HG03575 (cell line): ENCODE measurements around the gene CYBA.

Source experiments
- ATAC-seq: cut with Tn5 transposase; IDR thresholded peaks from one replicate; pipeline ENCODE4 v1.9.1; 2021; ENCODE audit not compliant: unreplicated experiment, insufficient number of reproducible peaks, low FRiP score; ENCODE audit errors: extremely low read depth

Gene CYBA

DNA sequence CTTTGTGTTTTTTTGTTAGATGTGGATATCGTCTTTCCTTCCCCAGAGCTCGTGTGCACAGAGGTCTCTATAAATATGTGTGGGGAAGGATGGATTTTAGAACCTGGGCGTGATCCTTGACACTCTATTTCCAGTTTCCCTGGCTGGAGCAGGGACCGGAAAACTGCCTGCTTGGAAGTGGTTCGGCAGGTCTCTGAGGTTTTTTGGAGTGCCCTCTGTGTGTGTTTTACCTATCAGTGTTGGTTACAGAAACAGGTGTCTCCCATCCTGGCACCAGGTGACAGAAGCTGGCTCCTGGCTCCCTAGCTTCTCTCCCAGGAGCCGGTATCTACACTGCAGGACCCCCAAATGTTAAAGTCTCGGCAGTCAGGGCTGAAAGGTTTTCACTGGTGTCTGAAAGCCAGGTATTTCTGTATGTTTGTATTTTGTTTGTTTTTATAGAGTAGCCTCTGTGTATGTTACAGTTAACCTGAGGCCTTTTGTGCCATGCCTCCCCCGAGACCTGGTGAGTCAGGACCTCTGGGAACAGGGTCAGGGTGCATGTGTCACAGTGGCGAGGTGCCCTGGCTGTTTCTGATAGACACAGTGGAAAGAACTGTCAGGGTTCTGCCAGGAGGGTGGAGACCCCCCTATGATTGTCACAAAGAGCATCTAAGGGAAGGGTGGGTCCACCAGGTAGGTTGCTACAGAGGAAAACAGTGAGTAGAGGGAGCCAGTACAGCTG is 49.4 kb downstream of the CYBA start:
- ATAC-seq = no peak

DNA sequence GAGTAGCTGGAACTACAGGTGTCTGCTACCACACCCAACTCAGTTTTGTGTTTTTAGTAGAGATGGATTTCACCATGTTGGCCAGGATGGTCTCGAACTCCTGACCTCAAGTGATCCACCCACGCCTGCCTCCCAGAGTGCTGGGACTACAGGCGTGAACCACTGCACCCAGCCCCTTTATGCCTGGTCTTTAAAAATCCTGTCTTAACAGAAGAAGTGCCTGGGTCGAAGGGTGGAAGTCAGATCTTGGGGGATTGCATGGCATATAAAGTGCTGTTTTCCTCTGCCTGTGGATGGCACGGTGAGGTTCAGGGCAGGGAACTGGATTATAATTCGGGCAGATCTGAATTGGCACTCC is 50.3 kb downstream of the CYBA start:
- no peak for ATAC-seq

DNA sequence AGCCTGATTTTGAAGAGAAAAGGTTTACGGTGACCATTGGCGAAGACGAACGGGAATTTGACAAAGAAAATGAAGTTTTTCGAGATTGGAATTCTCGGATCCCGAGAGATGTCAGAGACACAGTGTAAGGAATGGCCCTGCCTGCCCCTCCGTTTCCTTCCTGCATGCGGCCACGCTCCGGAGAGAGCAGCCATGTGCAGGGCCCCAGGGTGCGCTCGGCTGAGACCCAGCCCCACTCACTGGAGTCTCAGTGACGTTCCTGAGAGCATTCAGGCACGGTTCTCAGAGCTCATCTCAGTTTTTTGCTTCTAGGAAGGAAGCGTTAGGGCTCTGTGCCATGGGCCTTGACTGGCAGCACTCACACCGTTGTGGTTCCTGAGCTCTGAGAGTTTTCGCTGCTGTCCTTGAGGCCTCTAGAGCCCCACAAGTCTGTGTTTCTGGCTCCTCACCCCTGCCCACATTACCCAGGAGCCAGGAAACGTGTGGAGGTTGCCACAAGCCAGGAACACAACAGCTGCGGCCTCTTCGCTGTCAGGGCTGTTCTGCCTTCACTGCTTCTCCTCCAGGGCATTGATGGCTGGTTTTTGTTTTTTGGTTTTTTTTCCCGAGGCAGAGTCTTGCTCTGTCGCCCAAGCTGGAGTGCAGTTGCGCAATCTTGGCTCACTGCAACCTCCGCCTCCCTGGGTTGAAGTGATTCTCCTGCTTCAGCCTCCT is 50.9 kb downstream of the CYBA start:
- ATAC-seq = no peak

DNA sequence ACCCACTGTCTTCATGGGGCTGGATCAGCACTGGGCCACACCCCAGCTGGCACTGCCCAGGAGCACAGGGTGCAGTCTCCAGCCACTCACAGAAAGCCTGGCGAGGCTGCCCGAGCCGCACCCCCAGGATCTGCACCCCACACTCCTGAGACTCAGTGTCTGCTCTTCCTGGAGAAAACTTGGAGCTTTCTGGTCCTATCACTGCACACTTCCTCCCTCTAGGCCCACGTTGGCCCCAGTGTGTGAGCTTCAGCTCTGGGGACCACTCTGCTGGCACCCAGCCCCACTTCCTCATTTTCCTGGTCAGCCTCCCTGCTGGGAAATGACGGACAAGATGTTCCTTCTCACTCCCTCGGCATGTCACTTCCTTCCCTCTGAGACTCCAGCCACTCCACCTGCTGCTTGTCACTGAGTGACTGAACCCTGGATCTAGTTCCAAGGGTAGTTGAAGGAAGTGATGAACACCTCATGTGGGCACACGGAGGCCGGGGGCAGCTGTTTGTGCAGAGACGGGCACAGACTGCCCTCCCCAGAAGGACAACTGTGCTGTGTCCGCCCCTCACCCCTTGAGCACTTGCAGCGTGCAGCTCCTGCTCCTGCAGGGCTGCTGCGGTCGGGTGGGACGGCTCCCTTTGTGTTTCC is 51.6 kb downstream of the CYBA start:
- no peak for ATAC-seq

DNA sequence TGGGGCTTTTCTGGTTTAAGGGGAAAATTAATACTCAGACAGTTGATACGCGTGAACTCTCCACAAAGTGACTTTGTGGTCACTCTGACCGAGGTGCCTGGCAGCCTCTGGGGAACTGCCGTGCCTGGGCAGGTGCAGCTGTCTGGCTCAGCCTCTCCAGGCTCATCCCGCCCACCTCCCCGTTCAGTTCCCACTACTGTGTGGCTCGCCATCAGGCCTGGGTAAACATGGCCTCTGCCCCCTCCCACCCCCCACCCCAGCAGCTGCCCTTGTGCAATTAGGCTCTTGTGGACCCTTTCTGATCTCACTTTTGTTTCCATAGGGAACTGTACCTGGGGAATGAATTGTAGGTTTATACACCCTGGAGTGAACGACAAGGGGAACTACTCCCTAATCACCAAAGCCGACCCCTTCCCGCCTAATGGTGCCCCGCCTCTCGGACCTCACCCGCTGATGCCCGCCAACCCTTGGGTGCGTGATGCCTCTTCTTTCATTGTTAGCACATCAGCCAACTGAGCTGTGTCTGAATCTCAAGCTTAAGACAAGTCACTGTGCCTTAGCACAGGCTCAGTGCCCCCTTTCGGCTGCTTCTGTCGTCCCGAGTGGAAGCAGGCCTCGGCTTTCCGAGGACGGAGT is 52.9 kb downstream of the CYBA start:
- ATAC-seq = no peak

DNA sequence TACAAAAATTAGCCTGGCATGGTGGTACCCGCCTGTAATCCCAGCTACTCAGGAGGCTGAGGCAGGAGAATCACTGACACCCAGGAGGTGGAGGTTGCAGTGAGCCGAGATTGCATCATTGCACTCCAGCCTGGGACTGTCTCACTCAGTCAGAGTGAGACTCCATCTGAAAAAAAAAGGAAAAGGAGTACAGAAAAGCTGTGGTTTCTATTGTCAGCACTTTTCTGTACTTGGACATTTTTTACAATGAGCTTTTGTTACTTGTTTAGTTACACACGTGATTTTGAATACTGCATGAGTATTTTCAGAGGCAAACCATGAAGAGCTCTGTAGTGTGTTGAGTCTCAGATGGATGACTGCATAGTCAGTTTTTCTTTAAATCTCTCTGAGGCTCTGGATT is 54.4 kb downstream of the CYBA start:
- no peak for ATAC-seq

DNA sequence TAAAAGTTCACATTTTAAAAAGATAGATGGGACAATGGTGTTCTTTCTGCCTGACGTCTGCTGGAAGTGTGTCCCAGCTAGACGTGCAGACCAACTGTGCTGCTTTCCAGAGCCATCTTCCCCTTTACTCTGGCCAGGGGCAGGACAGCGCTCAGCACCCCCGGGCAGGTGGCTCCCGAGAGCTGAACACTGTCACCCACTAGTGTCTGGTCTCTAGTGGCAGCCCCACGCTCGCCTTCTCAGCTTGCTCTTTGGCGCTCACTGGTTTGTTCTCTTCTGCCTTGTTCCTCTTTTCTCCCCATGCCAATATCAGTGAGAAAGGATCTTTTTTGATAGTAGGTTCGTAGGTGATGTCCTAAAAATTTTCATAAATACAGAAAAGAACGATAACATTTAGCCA is 54.9 kb downstream of the CYBA start:
- no peak for ATAC-seq

DNA sequence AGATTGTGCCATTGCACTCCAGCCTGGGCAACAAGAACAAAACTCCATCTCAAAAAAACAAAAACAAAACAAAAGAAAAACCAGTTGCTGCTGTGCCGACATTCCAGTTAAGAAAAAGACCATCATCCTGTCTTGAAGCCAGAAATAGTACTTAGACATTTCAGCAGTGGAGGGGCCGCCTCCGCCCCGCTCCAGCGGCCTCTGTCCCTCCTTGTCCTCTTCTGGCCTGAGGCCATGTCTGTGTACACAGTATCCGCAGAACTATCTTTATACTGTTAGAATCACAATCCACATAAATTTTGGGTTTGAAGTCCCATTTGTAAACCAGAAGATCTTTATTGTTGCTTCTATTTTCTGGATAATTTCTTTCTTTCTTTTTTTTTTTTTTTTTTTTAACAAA is 55.8 kb downstream of the CYBA start:
- no peak for ATAC-seq

DNA sequence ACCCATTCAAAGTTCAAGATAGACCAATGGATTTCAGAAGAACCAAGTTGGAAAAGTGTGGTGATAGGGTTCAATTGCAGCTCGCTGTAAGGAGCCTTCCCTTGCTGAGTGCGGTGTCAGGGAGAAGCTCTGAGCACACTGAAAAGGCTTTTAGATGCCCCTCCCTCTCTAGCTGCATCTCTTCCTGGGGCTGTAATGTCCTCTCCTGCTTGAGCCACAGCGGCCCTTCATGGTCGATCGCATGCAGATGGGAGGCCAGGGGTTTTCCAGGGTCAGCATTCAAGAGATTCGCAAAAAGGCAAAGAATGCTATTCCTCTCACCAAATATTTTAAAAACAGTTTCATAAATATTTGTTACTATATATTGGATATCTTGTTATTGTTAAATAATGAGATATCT is 56.9 kb downstream of the CYBA start:
- no peak for ATAC-seq

DNA sequence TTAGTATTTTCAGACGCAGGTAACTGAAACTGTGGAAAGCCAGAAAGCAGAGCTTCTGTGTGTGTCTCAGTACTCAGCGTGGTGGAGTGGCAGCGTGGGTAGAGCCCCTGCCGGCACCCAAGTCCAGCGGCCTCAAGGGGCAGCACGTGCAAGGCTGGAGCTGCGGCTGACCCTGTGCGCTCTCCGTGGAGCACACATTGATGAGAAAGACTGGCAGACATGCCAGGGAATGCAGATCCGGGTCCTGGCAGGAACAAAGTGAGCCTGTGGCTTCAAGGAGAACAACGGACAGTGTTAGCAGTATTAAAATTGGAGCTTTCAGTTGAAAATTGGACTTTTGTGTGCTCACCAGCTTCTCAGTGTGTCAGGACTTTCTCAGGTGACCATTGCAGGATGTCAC is 57.4 kb downstream of the CYBA start:
- ATAC-seq = no peak
